ENCODE results near the gene NANOS1.
A peak's percentile ranks its signal among the peaks of the same experiment; 100 is the strongest.

NANOS1 gene

DNA sequence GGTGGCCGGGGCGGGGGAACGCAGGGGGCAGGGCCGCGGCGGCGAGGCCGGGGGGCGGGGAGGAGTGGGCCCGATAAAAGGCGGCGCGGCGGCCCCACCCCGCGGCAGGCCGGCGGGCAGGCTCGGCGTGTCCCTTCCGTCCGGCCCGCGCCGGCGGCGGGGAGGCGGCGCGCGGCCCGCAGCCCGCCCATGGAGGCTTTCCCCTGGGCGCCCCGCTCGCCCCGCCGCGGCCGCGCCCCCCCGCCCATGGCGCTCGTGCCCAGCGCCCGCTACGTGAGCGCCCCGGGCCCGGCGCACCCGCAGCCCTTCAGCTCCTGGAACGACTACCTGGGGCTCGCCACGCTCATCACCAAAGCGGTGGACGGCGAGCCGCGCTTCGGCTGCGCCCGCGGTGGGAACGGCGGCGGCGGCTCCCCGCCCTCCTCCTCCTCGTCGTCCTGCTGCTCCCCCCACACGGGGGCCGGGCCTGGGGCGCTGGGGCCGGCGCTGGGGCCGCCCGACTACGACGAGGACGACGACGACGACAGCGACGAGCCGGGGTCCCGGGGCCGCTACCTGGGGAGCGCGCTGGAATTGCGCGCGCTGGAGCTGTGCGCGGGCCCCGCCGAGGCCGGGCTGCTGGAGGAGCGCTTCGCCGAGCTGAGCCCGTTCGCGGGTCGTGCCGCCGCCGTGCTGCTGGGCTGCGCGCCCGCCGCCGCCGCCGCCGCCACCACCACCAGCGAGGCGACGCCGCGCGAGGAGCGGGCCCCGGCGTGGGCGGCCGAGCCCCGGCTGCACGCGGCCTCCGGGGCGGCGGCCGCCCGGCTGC is at the start of gene NANOS1:
TSS of gene NANOS1 (plus strand) at position 102 of the 808 bp plus-strand sequence. CDS start at position 190, 88 bp downstream.
- no peak within 1 kb of the TSS for H3K9ac ChIP-seq
- peak within 1 kb of the TSS; percentile 86 for H2AFZ ChIP-seq
- no peaks in the 10 kb centered on the region for H3K79me2 ChIP-seq
- H3K36me3 ChIP-seq (ENCODE audit: control insufficient read depth, insufficient read depth, low read length) = no peaks in the 10 kb centered on the region
- H3K27ac ChIP-seq = peak within 1 kb of the TSS; percentile 20
- no peak within 1 kb of the TSS for H3K4me3 ChIP-seq (ENCODE audit: low read depth, low read length)
- no peaks in the 10 kb centered on the region for H3K9me3 ChIP-seq (ENCODE audit: control insufficient read depth, low read length)
- peak within 1 kb of the TSS; percentile 63 for H3K4me2 ChIP-seq (ENCODE audit: low read length)
- H3K27me3 ChIP-seq (ENCODE audit: control insufficient read depth, insufficient read depth, low read length) = no peaks in the 10 kb centered on the region
- no peaks in the 10 kb centered on the region for H3K4me1 ChIP-seq
- no peak for TF ChIP-seq CTCF (IDR thresholded peaks at IDR 0.05)

DNA sequence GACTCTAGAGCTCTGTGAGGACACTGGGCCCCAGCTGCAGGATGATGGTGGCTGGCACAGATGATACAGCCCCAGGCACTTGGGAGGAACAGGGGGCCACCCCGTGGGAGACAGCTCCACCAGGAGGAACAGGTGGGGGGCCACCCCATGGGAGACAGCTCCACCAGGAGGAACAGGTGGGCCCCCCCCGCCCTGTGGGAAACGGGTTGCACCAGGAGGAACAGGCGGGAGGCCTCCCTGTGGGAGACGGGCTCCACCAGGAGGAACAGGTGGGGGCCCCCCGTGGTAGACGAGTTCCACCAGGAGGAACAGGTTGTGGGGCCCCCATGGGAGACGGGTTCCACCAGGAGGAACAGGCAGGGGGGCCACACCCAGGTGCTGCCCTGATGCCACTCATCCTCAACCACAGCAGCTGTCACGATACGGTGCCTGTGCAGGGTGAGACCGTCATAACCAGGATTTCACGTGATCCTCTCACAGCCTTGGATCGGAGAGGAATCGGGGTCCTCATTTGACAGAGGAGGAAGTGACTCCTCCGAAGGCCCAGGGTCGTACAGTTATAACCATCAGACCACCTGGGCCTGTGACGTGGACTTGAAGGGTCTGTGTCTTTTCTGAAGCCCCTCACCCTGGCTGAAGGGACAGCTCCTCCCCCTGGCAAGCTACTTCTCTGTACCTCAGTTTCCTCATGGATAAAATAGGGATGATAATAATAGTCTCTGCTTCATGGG is 49.2 kb upstream of the NANOS1 start:
- TF ChIP-seq CTCF (IDR thresholded peaks at IDR 0.05) = no peak
- Histone ChIP-seq H3K27ac (no peak overlapping the region), H3K79me2 (no peaks in the 10 kb centered on the region), H3K9me3 (ENCODE audit: control insufficient read depth, low read length) (no peaks in the 10 kb centered on the region), H3K9ac (no peak overlapping the region), H3K4me2 (ENCODE audit: low read length) (no peak overlapping the region), H2AFZ (no peak overlapping the region), H3K27me3 (ENCODE audit: control insufficient read depth, insufficient read depth, low read length) (no peaks in the 10 kb centered on the region), H3K36me3 (ENCODE audit: control insufficient read depth, insufficient read depth, low read length) (no peaks in the 10 kb centered on the region), H3K4me3 (ENCODE audit: low read depth, low read length) (no peak overlapping the region), H3K4me1 (no peaks in the 10 kb centered on the region)

DNA sequence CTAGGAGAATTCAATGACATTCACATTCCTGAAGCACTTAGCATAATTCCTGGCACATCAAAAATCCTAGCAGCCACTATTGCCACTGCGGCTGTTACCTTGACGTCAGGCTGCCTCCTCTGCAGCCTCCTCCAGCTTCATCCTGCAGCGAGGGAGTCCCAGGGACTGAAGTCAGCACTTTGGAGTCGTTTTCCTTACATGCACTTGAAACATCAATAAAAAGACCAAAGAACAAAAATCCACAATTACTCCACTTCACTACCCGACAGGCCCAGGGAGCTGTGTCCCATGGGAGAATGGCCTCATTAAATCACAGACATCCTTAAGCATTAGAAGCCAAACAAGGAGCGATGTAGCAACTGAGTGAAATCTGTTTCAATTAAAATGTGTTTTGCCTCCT is 48.6 kb upstream of the NANOS1 start:
- no peak for TF ChIP-seq CTCF (IDR thresholded peaks at IDR 0.05)
- Histone ChIP-seq H3K27me3 (ENCODE audit: control insufficient read depth, insufficient read depth, low read length) (no peaks in the 10 kb centered on the region), H3K36me3 (ENCODE audit: control insufficient read depth, insufficient read depth, low read length) (no peaks in the 10 kb centered on the region), H3K79me2 (no peaks in the 10 kb centered on the region), H2AFZ (no peak overlapping the region), H3K4me1 (no peaks in the 10 kb centered on the region), H3K4me2 (ENCODE audit: low read length) (no peak overlapping the region), H3K4me3 (ENCODE audit: low read depth, low read length) (no peak overlapping the region), H3K27ac (no peak overlapping the region), H3K9me3 (ENCODE audit: control insufficient read depth, low read length) (no peaks in the 10 kb centered on the region), H3K9ac (no peak overlapping the region)

DNA sequence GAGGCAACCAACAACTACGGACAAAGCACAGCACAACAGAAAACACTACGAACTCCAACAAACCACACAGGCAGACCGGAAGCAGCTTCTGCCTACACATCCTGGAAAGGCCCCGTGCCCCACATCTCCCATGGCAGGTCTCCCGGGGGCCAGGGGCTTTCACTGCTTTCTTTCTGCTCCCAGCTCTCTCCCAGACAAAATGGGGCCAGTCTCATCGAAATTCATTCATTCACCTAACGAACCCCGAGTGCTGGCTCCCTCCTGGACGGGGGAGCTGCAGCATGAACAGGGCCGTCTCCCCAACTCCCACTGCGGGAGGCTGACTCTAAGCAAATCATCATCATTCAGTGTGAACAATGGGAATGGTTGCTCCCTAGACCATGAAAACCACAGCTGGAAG is 47.6 kb upstream of the NANOS1 start:
- Histone ChIP-seq H3K4me1 (no peaks in the 10 kb centered on the region), H3K79me2 (no peaks in the 10 kb centered on the region), H3K9ac (no peak overlapping the region), H3K36me3 (ENCODE audit: control insufficient read depth, insufficient read depth, low read length) (no peaks in the 10 kb centered on the region), H3K9me3 (ENCODE audit: control insufficient read depth, low read length) (no peaks in the 10 kb centered on the region), H3K27ac (no peak overlapping the region), H3K27me3 (ENCODE audit: control insufficient read depth, insufficient read depth, low read length) (no peaks in the 10 kb centered on the region), H3K4me3 (ENCODE audit: low read depth, low read length) (no peak overlapping the region), H3K4me2 (ENCODE audit: low read length) (no peak overlapping the region), H2AFZ (no peak overlapping the region)
- no peak for TF ChIP-seq CTCF (IDR thresholded peaks at IDR 0.05)

All from parathyroid adenoma (tissue), 2 donors.